ENCODE results near the gene P2RY8.
"Not testable (repeated sequence)": the region's sequence is repeated elsewhere in the genome, so short reads cannot be mapped to it uniquely, and the experiment has no call there.

P2RY8 gene

GRCh38 chrX:1484638-1485019 lies 52.4 kb downstream of the P2RY8 start:
- no peak for DNase-seq

- DNase-seq: no peak
These were observed 52.9 kb downstream of the P2RY8 start for GRCh38 chrX:1483843-1484637.

DNA sequence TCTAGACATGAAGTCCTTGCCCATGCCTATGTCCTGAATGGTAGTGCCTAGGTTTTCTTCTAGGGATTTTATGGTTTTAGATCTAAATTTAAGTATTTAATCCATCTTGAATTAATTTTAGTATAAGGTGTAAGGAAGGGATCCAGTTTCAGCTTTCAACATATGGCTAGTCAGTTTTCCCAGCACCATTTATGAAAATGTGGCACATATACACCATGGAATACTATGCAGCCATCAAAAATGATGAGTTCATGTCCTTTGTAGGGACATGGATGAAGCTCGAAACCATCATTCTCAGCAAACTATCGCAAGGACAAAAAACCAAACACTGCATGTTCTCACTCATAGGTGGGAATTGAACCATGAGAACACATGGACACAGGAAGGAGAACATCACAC lies 54.5 kb downstream of the P2RY8 start:
- DNase-seq: not testable (repeated sequence)

DNA sequence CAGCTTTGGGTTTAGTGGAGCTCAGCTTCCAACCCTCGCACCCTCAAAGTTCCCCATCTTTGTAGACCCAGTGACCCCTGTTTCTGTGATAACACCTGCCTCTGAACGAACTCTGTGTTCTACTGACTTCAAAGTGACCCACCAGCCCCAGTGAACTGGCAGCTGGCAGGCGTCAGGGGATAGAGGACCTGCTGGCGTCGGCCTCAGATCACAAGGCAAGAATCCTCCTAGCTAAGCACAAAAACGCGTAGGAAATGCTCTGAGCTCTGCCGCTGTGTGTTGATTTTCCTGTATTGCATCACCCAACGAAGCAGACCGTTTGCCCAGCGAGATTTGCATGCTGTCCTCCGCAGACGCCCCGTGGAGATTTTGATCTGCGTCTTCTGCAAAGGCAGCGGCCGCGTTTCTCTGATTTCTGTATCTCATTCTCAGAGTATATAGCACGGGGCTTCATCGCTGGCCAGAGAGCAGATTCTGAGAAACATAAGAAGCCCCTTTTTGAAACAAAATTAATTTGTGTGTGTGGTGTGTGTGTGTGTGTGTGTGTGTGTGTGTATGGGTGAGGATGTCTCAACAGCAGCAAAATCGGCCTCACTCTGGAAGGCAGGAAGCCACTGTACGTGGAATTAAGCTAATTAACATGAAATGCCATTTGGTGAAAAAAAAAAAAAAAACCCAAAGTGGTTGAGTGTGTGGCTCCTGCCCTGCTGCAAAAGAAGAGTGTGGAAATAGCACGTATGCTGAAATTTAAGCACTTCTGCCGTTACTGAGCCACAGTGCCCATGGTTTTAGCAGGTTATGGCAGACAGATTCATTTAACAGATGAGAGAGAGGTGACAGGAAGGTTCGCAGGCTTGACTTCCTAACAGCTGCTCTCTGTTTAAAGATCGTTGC lies 55.1 kb downstream of the P2RY8 start:
- no peak for DNase-seq

GRCh38 chrX:1480082-1480785 lies 56.8 kb downstream of the P2RY8 start:
- DNase-seq: no peak

DNA sequence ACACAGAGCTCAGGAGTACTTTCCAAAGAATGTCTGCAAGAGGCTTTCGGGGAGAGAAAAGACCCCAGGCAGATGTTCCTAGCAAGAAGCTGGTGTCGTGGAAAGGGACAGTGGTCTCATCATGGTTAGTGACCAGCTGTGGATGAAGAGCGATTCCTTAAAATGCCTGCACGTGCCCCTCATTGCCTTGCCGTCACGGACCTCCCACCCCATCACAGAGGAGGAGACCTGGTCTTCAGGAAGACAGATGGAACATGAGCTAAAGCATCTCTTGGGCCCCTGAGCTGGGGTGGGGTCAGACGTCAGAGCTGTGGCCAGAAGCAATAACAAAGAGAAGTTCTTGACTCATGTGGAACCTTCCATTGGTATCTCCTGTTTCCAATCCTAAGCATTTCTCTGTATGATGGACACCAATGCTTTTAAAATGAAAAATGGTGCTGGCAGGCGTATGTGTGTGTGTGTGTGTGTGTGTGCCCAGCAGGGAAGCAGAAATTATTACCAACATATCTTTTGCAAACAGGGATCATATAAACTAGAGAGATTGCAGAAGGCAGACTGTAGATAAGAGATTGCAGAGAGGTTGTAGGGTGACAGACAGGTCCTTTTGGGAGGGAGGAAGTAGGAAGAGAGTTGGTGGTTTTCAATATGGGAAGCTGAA lies 59.1 kb downstream of the P2RY8 start:
- DNase-seq: no peak

GRCh38 chrX:1477229-1477628 lies 59.8 kb downstream of the P2RY8 start:
- DNase-seq: no peak

GRCh38 chrX:1476682-1477081 lies 60.3 kb downstream of the P2RY8 start:
- no peak for DNase-seq

- no peak for DNase-seq
These were observed 61.1 kb downstream of the P2RY8 start for GRCh38 chrX:1475881-1476280.

DNA sequence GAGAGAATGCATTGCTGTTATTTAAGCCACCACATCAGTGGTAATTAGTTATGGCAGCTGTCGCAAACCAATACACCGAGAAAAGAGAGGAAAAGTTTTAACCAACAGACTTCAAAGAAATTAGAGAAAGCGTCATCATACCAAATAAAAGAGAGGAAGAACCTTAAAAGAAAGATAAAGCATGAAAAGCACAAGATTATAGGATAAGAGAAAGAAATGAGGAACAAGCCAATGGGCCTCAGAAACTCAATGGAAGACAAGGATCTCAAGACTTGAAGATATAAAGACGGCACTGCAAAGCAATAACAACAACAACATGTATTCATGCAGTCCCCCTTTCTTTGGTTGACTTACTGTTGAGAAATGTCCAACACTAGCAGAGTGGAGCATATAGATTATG lies 61.5 kb downstream of the P2RY8 start:
- no peak for DNase-seq

DNA sequence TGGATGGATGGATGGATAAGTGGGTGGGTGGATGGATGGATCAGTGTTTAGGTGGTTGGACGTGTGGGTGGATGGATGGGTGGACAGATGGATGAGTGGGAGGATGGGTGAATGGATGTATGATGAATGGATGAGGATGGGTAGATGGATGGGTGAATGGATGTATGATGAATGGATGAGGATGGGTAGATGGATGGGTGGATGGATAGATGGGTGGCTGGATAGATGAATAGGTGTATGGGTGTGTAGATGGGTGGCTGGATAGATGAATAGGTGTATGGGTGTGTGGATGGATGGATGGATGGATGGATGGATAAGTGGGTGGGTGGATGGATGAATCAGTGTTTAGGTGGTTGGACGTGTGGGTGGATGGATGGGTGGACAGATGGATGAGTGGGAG lies 62.4 kb downstream of the P2RY8 start:
- DNase-seq: not testable (repeated sequence)

DNA sequence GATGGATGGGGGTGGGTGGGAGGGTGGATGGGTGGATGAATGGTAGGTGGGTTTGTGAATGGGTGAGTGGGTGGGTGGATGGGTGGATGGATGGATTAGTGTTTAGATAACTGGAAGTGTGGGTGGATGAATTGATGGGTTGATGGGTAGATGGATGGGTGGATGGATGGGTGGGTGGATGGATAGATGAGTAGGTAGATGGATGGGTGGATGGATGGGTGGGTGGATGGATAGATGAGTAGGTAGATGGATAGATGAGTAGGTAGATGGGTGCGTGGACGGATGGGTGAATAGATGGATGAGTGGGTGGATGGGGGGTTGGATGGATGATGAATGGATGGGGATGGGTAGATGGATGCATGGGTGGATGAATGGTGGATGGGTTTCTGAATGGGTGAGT lies 64.0 kb downstream of the P2RY8 start:
- no peak for DNase-seq

- no peak for DNase-seq
These were observed 68.7 kb downstream of the P2RY8 start for GRCh38 chrX:1468250-1468772.

- DNase-seq: no peak
These were observed 69.9 kb downstream of the P2RY8 start for GRCh38 chrX:1466971-1467561.

DNA sequence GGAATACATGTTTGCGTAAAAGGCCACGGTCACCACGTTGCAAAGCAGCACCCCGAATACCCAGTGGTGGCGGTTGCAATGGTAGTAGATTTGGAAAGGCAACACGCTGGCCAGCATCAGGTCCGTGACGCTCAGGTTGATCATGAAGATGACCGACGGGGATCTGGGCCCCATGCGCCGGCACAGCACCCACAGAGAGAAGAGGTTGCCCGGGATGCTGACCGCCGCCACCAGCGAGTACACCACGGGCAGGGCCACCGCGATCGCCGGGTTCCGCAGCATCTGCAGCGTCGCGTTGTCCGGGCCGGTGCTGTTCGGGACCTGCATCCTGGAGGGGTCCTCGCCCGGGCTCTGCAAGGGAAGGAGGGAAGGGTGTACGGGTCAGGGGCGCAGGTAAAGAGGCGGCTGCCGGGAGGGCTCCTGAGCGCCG lies 70.7 kb downstream of the P2RY8 start:
- no peak for DNase-seq

GRCh38 chrX:1465286-1466231 lies 71.4 kb downstream of the P2RY8 start:
- no peak for DNase-seq

- no peak for DNase-seq
These were observed 72.1 kb downstream of the P2RY8 start for GRCh38 chrX:1464971-1465285.

- DNase-seq: no peak
These were observed 72.7 kb downstream of the P2RY8 start for GRCh38 chrX:1464041-1464970.

- DNase-seq: no peak
These were observed 73.4 kb downstream of the P2RY8 start for GRCh38 chrX:1463581-1463980.
